OCI-LY1 (cell line): Measurements from ENCODE around the gene PPP2R5B.

Source experiments
- H2AFZ ChIP-seq: fragments of 200-600 bp; sonication (generic), shearing (Covaris generic); 2 replicates; pipeline ENCODE4 v1.6.0; 2014; ENCODE audit warnings: antibody characterized with exemption, mild to moderate bottlenecking, low read length
- H3F3A ChIP-seq: fragments of 200-600 bp; sonication (generic), shearing (Covaris generic); 2 replicates; pipeline ENCODE4 v1.6.0; 2014; ENCODE audit warnings: mild to moderate bottlenecking, antibody characterized with exemption, low read length, moderate library complexity; ENCODE audit not compliant: insufficient read depth
- H3K27ac ChIP-seq: fragments of 200-600 bp; sonication (generic); 2 replicates; pipeline ENCODE4 v1.5.1; 2014; ENCODE audit warnings: low read length, mixed run types, mild to moderate bottlenecking, low read depth; ENCODE audit not compliant: poor library complexity, severe bottlenecking
- H3K27me3 ChIP-seq: fragments of 200-600 bp; sonication (generic); 2 replicates; pipeline ENCODE4 v1.6.0; 2014; ENCODE audit warnings: antibody characterized with exemption, mild to moderate bottlenecking, low read length, moderate library complexity; ENCODE audit not compliant: insufficient read depth
- H3K36me3 ChIP-seq: fragments of 200-600 bp; sonication (generic); 2 replicates; pipeline ENCODE4 v1.6.1; 2014; ENCODE audit warnings: mild to moderate bottlenecking, antibody characterized with exemption, low read length, moderate library complexity, mixed read lengths; ENCODE audit not compliant: insufficient read depth
- H3K4me1 ChIP-seq: fragments of 200-600 bp; sonication (generic); 2 replicates; pipeline ENCODE4 v1.5.1; 2014; ENCODE audit warnings: mild to moderate bottlenecking, low read length, moderate library complexity; ENCODE audit not compliant: insufficient read depth, severe bottlenecking
- H3K4me2 ChIP-seq: fragments of 200-600 bp; sonication (generic), shearing (Covaris generic); 2 replicates; pipeline ENCODE4 v1.6.1; 2014; ENCODE audit warnings: low read length
- H3K4me3 ChIP-seq: fragments of 200-600 bp; sonication (generic); 2 replicates; pipeline ENCODE4 v1.5.1; 2014; ENCODE audit warnings: low read length, low read depth, mild to moderate bottlenecking, mixed read lengths; ENCODE audit not compliant: poor library complexity, severe bottlenecking
- H3K79me2 ChIP-seq: fragments of 200-600 bp; shearing (Covaris generic); 2 replicates; pipeline ENCODE4 v1.6.1; 2016; ENCODE audit warnings: mixed run types, low read length, mixed read lengths; ENCODE audit not compliant: insufficient read depth
- H3K9ac ChIP-seq: fragments of 200-600 bp; sonication (generic), shearing (Covaris generic); 2 replicates; pipeline ENCODE4 v1.6.1; 2014; ENCODE audit warnings: mild to moderate bottlenecking, low read length, mixed read lengths
- H3K9me2 ChIP-seq: fragments of 200-600 bp; sonication (generic), shearing (Covaris generic); 2 replicates; pipeline ENCODE4 v1.6.1; 2014; ENCODE audit warnings: low read depth, mild to moderate bottlenecking, low read length, mixed read lengths
- H3K9me3 ChIP-seq: fragments of 200-600 bp; shearing (Covaris generic); 2 replicates; pipeline ENCODE4 v1.6.1; 2014; ENCODE audit warnings: low read length, mixed read lengths
- H4K20me1 ChIP-seq: fragments of 200-600 bp; sonication (generic), shearing (Covaris generic); 2 replicates; pipeline ENCODE4 v1.6.0; 2016; ENCODE audit warnings: mild to moderate bottlenecking, low read length; ENCODE audit not compliant: insufficient read depth
- EZH2 ChIP-seq: fragments of 200-600 bp; sonication (generic), shearing (Covaris generic); IDR thresholded peaks from 2 replicates; pipeline ENCODE4 v1.8.0; 2017; ENCODE audit warnings: borderline replicate concordance, mixed run types, mild to moderate bottlenecking, antibody characterized with exemption, low read length, moderate library complexity, mixed read lengths
- TF ChIP-seq, protein P1 (sequence below): fragments of 200-600 bp; sonication (generic), shearing (Covaris generic); IDR thresholded peaks from 2 replicates; pipeline ENCODE4 v1.5.1; 2017; ENCODE audit warnings: mild to moderate bottlenecking, antibody characterized with exemption, low read length, moderate library complexity, mixed read lengths

The PPP2R5B gene

GRCh38 chr11:64903291-64903833 lies 21.1 kb upstream of the PPP2R5B start:
- Histone ChIP-seq H3K9me3 (no peaks in the 10 kb centered on the region), H3K9me2 (no peaks in the 10 kb centered on the region), H4K20me1 (no peaks in the 10 kb centered on the region), H3K4me1 (peaks cover 7% of the 10 kb centered on the region), H3K79me2 (no peaks in the 10 kb centered on the region), H3K36me3 (peaks cover 62% of the 10 kb centered on the region), H2AFZ (no peak overlapping the region), H3K4me3 (no peak overlapping the region), H3F3A (no peaks in the 10 kb centered on the region), H3K27me3 (no peaks in the 10 kb centered on the region), H3K4me2 (no peak overlapping the region), H3K9ac (no peak overlapping the region), H3K27ac (no peak overlapping the region)
- no peak for TF ChIP-seq EZH2
- TF ChIP-seq, protein P1, sequence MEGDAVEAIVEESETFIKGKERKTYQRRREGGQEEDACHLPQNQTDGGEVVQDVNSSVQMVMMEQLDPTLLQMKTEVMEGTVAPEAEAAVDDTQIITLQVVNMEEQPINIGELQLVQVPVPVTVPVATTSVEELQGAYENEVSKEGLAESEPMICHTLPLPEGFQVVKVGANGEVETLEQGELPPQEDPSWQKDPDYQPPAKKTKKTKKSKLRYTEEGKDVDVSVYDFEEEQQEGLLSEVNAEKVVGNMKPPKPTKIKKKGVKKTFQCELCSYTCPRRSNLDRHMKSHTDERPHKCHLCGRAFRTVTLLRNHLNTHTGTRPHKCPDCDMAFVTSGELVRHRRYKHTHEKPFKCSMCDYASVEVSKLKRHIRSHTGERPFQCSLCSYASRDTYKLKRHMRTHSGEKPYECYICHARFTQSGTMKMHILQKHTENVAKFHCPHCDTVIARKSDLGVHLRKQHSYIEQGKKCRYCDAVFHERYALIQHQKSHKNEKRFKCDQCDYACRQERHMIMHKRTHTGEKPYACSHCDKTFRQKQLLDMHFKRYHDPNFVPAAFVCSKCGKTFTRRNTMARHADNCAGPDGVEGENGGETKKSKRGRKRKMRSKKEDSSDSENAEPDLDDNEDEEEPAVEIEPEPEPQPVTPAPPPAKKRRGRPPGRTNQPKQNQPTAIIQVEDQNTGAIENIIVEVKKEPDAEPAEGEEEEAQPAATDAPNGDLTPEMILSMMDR: no peak

DNA sequence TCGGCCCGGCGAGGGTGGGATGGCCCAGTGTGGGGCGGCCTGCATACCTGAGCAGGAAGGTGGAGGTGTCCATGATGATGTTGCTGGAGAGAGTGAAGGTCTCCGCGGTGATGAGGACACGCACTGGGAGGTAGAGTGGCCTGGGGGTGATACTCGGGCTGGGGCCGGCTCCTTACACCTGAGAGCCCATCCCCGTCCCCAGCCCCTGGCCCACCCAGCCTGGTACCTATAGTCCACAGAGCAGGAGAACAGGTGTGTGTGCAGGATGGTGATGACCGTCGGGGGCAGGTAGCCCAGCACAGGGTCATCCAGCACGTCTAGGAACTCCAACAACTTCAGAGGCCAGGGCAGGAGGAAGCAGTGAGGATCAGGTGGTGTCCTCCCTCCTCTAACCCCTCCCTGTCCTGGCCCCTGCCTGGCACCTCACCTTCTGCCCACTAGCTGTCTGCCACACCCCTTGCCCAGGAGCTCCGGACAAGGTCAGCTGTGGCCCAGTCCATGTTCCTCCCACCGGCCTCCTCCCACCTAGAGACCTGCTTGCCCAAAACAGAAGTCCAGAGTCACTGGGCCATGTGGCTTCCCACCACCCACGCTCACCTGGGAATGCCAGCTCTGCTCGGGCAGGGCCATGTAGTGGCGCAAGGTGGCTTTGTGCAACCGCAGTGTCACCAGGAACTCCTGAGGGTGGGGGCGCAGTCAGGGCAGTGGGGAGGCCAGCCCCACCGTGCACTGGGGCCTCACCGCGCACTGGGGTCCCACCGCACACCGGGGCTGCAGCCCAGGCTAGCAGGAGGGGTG lies 18.8 kb upstream of the PPP2R5B start:
- peaks cover under 1% of the 10 kb centered on the region for H3K4me1 ChIP-seq
- no peak for TF ChIP-seq EZH2
- TF ChIP-seq, protein P1: no peak
- no peaks in the 10 kb centered on the region for H3K27me3 ChIP-seq
- H3K27ac ChIP-seq: no peak overlapping the region
- H3K9me3 ChIP-seq: no peaks in the 10 kb centered on the region
- no peaks in the 10 kb centered on the region for H3K9me2 ChIP-seq
- H3F3A ChIP-seq: no peaks in the 10 kb centered on the region
- no peak overlapping the region for H3K9ac ChIP-seq
- no peak overlapping the region for H2AFZ ChIP-seq
- H3K4me3 ChIP-seq: no peak overlapping the region
- peaks cover 71% of the 10 kb centered on the region for H3K36me3 ChIP-seq
- no peaks in the 10 kb centered on the region for H3K79me2 ChIP-seq
- H4K20me1 ChIP-seq: no peaks in the 10 kb centered on the region
- H3K4me2 ChIP-seq: no peak overlapping the region

DNA sequence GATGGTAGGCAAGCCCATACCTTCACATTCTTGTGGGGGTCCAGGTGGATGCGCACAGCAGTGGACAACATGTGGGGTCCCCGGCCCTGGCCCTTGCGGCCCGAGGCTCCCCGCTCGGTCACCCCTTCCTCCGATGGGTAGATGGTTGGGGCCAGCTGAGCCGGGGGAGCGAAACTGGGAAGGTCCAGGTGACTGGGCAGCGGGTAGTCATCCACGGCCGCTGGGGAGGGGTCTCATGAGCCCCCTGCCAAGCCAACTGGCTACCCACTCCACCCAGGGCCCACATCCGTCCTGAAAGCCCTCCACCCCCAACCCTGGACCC lies 18.2 kb upstream of the PPP2R5B start:
- Histone ChIP-seq H3K36me3 (peaks cover 76% of the 10 kb centered on the region), H3K9me3 (no peaks in the 10 kb centered on the region), H3K4me3 (no peak overlapping the region), H2AFZ (no peak overlapping the region), H3K4me2 (no peak overlapping the region), H3K4me1 (no peaks in the 10 kb centered on the region), H3K79me2 (no peaks in the 10 kb centered on the region), H3K27me3 (no peaks in the 10 kb centered on the region), H3K9ac (no peak overlapping the region), H3K9me2 (no peaks in the 10 kb centered on the region), H3K27ac (no peak overlapping the region), H4K20me1 (no peaks in the 10 kb centered on the region), H3F3A (no peaks in the 10 kb centered on the region)
- no peak for TF ChIP-seq EZH2
- TF ChIP-seq, protein P1: no peak
